Type B pancreatic cell (in vitro differentiated cells): ENCODE data around the gene DAPK2. TPM values are rescaled to one million over a fixed set of nuclear protein-coding genes. Genes with fewer than 3 reads are reported as not detected.

ENCODE experiments used
- DNase-seq: peaks from one replicate; pipeline ENCODE4 v3.0.0; 2021; ENCODE audit warnings: mixed read lengths; ENCODE audit not compliant: unreplicated experiment; ENCODE audit errors: extremely low spot score
- H3K27ac Mint-ChIP-seq: 2 replicates; pipeline ENCODE4 v1.8.0; 2021; ENCODE audit warnings: mild to moderate bottlenecking, mixed read lengths
- H3K27me3 Mint-ChIP-seq: 2 replicates; pipeline ENCODE4 v1.8.0; 2021; ENCODE audit warnings: mixed read lengths
- H3K36me3 Mint-ChIP-seq: 2 replicates; pipeline ENCODE4 v1.8.0; 2021; ENCODE audit warnings: mixed read lengths
- H3K4me1 Mint-ChIP-seq: one replicate; pipeline ENCODE4 v1.8.0; 2021; ENCODE audit warnings: mixed read lengths; ENCODE audit not compliant: unreplicated experiment
- H3K4me3 Mint-ChIP-seq: 2 replicates; pipeline ENCODE4 v1.8.0; 2021; ENCODE audit warnings: mild to moderate bottlenecking, mixed read lengths
- H3K9me3 Mint-ChIP-seq: 2 replicates; pipeline ENCODE4 v1.8.0; 2021; ENCODE audit warnings: mixed read lengths
- CTCF ChIP-seq: fragments of 200-600 bp; sonication (generic); conservative IDR thresholded peaks from 2 replicates; pipeline ENCODE4 v1.5.0; 2021; ENCODE audit warnings: antibody characterized with exemption, mild to moderate bottlenecking
- total RNA-seq: library from RNA; stranded (reverse); gene quantifications from 2 replicates; pipeline ENCODE4 v1.2.1, GENCODE V29; 2021; ENCODE audit warnings: low replicate concordance

Gene DAPK2
- total RNA-seq, 1 donor from 2014 or later, result 5.0 TPM

DNA sequence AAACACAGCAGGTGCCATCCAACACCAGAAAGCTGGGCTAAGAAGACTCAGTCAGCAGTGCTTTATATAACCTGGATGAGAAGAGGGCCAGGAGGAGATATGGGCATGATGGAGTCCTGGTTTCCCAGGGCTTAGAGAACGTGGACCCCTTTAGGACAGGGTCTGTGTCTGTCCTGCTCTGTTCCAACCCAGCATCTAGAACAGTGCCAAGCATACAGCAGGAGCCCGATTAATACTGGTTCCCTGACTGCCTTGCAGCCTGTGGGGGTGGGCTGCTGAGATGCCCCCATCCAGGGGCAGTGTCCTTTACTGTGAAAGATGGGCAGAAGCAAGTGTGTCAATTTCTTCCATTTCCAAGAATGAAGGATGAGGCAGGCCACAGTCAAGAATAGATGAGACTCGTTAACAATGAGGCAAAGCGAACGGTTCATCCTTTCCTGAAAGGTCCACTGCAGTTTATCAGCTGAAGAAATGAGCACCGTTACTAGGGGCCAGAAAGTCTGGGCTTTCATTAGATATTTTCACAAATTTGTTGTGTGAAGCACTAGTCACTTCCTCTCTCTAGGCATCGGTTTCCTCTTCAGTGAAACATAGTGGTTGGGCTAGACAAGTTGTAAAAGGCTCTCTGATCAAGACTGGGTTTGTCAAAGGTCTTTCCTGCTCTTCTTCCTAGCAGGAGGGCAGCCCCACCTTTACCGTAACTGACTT, 140.6 kb downstream of the DAPK2 start:
- no peak overlapping the region for H3K4me3 Mint-ChIP-seq
- DNase-seq, result no peak
- H3K4me1 Mint-ChIP-seq, result peaks cover 8% of the 10 kb centered on the region
- H3K27me3 Mint-ChIP-seq, result peaks cover 3% of the 10 kb centered on the region
- H3K9me3 Mint-ChIP-seq, result no peaks in the 10 kb centered on the region
- no peak overlapping the region for H3K27ac Mint-ChIP-seq
- no peaks in the 10 kb centered on the region for H3K36me3 Mint-ChIP-seq
- TF ChIP-seq CTCF, result no peak

- TF ChIP-seq CTCF, result no peak
- H3K27me3 Mint-ChIP-seq, result peaks cover 3% of the 10 kb centered on the region
These were observed 141.2 kb downstream of the DAPK2 start for GRCh38 chr15:63905131-63905530.

DNA sequence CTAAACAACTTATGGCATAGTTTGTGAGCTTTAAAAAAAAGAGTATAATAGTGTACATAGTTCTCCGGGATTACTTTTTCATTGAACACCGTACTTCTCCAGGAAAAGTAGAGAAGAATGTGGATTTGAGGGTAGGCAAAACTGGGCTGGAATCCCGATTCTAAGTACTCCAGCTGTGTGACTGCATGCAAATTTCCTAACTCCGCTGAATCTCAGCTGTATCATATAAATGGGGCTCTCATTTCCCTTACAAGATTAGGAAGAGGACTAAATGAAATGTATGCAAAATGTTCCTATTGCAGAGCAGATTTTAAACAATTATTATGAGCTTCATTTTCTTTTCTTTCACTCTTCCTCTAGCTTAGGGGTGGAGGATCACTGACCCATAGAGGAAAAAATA, 142.2 kb downstream of the DAPK2 start:
- no peak overlapping the region for H3K27ac Mint-ChIP-seq
- no peak for TF ChIP-seq CTCF
- DNase-seq, result no peak
- peaks cover 6% of the 10 kb centered on the region for H3K27me3 Mint-ChIP-seq
- peaks cover 4% of the 10 kb centered on the region for H3K4me1 Mint-ChIP-seq
- H3K9me3 Mint-ChIP-seq, result no peaks in the 10 kb centered on the region
- H3K36me3 Mint-ChIP-seq, result no peaks in the 10 kb centered on the region
- H3K4me3 Mint-ChIP-seq, result no peak overlapping the region

More at GRCh38 chr15:63905131-63905530, 141.2 kb downstream of the DAPK2 start:
- Mint-ChIP-seq H3K36me3 (no peaks in the 10 kb centered on the region), H3K9me3 (no peaks in the 10 kb centered on the region), H3K4me3 (no peak overlapping the region), H3K27ac (no peak overlapping the region), H3K4me1 (peaks cover 9% of the 10 kb centered on the region)
- DNase-seq, result no peak

DNA sequence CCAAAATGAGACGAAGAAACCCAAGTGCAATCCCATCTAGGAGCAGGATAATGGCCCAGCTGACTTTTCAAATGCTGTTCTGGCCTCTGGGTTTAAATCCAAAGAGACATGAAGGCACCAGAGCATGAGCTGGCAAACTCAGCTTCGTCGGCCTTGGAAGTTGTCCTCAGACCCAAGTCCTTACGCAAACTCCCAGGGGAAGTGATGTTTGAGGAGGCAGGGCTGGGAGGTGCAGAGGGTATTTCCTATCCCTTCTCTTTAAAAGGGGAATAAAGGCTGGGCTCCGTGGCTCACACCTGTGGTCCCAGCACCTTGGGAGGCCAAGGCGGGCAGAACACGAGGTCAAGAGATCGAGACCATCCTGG, 143.6 kb downstream of the DAPK2 start:
- Mint-ChIP-seq H3K4me3 (no peak overlapping the region), H3K27me3 (peaks cover 6% of the 10 kb centered on the region), H3K4me1 (peaks cover 4% of the 10 kb centered on the region), H3K9me3 (no peaks in the 10 kb centered on the region), H3K36me3 (no peaks in the 10 kb centered on the region), H3K27ac (no peak overlapping the region)
- TF ChIP-seq CTCF, result no peak
- DNase-seq, result no peak

GRCh38 chr15:63901912-63902670, 144.2 kb downstream of the DAPK2 start:
- no peak for TF ChIP-seq CTCF
- DNase-seq, result no peak
- peaks cover 6% of the 10 kb centered on the region for H3K27me3 Mint-ChIP-seq
- H3K36me3 Mint-ChIP-seq, result no peaks in the 10 kb centered on the region
- H3K27ac Mint-ChIP-seq, result no peak overlapping the region
- H3K9me3 Mint-ChIP-seq, result no peaks in the 10 kb centered on the region
- H3K4me1 Mint-ChIP-seq, result peaks cover 8% of the 10 kb centered on the region
- no peak overlapping the region for H3K4me3 Mint-ChIP-seq
